ENCODE measurements around the gene VWA8.
"Not testable (repeated sequence)": the region's sequence is repeated elsewhere in the genome, so short reads cannot be mapped to it uniquely, and the experiment has no call there.

The VWA8 gene

DNA sequence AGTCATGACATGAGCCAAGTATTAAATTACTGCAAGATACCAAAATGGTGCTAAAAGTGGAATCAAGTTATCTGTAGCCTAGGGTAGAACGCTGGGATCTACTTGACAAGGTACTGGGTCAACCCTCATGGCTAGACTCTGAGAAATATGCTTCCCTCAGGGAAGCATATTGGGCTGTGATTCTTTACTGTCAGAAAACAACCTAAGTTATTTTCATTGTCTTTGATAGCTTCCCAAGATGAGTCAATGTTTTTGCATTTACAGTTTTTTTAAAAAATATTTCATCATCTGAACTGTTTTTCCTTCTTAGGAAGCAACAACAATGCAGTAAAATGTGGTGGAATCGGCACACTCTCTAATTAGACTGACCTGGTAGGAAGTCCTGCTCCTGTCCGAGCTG lies 285.6 kb downstream of the VWA8 start:
- no peak for DNase-seq

DNA sequence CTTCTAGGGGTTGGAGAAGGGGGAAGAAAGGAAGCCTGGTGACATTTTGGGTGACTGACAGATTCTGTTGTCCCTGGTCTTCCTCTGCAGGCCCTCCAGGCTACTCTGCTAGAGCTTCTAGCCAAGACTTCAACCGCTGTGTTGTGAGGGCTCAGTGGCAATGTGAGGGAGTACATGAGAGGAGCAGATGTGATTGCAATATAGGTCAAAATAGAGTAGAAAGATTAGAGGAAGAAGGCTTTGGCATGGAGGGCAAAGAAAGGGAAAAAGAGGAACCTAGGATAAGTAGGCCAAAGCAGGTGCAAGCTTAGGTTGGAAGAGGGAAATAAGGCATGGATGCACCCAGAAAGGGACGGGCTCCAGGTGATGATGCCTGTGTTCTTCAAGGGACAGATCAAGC lies 286.7 kb downstream of the VWA8 start:
- DNase-seq = no peak

DNA sequence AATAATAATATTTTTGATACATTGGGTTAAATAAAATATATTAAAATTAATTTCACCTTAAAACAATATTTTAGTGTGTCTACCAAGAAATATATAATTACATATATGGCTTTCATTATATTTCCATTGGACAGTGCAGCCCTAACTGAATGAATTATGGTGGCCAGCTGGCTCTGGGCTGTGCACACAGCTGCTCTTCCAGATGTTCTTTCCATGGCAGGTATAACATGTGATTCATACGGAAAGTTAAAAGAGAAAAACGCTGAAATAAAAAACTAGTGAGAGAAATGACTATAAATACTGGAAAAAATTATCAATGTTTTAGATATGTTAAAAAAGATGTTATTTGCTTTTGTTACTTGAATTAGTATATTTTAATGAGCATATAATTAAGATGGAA lies 287.3 kb downstream of the VWA8 start:
- no peak for DNase-seq

DNA sequence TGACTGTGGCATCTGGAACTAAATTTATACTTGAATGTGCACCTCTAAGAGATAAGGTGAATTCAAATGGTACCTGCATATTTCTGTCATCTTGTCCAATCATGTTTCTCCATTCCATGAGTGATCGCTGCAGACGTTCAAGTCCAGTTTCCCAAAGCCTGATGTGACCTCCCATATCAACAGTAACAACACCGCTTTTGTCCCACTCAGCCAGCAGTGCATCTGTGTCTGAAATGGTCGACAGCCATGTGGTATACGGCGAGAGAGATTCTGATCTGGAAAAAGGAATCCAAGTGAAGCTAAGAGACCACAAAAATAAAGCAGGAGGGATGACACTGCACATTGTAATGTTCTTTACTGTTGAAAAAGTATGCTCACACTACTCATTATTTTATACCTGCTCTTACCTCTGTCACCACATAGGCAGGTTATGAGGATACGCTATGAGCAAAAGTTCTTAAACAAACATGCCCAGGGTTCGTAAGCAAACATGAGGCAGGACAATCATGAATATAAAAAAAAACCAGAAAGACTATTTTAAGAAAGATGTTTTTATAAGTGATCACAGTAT lies 290.0 kb downstream of the VWA8 start:
- DNase-seq = no peak

DNA sequence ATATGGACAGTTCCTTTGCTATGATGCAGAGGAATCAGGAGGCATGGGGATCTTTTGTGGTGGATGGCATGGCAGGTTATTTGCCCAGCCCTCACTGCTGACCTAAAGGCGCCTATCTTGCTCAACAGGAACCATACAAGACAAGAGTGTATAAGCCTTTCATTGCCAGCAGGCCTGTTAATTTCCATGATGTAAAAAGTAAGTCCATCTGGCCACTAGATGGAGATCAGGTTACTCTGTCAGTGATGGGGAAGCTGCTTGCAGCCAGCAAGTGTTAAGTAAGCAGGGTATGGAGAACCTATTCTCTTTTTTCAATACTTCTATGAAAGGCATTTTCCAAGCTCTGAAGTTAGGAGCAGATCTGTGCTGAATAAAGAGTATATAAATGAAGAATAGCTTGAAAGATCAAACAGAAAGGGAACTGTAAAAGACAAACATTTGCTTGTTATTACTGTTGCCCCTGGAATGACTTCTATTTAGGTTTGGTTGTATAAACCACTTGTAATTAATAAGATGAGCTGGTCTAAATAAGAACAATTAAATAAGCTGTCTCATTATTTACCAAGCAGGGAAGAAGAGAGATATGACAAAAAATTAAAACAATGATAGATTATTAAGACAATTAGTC lies 292.7 kb downstream of the VWA8 start:
- peak; percentile 80 for DNase-seq

DNA sequence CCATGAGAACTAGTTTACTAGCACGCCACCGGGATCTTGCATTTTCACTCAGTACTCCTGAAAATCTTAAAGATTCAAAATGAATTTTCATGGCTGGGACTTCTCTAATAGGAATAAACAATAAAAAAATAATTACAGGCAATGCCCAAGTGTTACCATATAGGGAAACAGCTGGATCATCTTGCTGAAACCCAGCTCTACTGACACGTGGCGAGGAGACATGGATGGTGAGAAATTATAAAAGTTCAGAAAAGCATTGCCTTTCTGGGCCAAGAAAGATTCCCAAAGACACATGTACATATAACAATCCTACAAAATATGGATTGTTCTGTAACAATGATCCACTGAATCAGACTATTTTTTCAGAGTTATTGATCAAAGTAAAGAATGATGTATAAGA lies 294.3 kb downstream of the VWA8 start:
- no peak for DNase-seq

DNA sequence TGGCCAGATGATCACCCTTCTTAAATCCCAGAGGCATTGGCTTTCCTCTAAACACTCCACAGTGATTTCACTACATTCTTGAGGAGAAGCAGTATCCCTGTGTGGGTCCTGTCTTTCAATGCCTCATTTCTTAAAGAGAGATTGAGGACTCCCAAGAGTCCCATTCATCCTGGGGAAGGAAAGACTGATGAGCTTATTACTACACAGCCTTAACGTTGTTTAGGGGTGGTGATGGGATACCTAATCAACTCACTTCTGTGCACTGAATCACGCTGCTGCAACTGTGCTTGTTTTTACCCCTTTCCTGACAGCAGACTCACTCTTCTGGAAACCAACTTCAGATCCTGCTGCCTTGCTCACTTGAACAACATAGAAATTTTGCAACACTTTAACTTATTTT lies 300.5 kb downstream of the VWA8 start:
- no peak for DNase-seq

DNA sequence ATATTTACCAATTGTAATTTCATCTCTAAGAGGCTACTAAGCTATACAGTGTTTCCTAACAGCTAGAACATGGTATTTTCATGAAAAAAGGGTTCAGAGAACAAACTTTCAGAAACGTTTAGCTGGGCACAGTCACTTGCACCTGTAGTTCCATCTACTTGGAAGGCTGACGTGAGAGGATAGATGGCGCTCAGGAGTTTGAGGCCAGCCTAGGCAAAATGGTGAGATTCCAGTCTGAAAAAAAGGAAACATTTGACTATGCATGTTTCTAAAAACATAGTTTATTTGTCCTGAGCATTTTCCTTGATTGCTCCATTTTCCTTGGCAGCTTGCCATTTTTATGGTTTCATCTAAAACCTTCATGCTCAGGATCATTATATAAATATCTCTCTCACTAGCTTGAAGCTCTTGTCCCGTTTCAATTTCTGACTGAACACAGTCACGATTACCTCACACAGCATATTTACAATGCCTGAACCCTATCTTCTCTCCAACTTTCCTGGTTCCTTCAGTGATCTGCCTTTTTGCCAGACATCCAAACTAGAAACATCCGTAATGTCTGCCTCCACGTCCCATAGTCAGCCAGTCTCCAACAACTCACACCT lies 302.8 kb downstream of the VWA8 start:
- no peak for DNase-seq

DNA sequence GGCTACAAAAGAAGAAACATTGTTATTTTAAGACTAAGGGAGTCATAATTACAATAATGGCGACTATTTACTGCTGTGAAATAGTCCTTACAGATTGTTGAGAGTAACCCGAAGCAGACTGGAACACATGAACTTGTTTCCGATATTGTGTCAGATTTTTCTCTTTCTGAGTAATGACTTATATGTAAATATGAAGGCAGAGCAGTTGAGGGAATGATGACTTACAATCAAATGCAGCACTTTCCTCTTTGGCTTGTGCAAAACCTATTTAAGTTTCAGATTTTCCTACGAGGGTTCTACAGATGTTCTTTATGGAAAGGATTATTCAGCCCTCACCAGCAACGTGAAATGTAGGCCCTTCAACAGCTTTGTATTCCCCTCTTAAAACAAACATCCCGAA lies 304.9 kb downstream of the VWA8 start:
- no peak for DNase-seq

DNA sequence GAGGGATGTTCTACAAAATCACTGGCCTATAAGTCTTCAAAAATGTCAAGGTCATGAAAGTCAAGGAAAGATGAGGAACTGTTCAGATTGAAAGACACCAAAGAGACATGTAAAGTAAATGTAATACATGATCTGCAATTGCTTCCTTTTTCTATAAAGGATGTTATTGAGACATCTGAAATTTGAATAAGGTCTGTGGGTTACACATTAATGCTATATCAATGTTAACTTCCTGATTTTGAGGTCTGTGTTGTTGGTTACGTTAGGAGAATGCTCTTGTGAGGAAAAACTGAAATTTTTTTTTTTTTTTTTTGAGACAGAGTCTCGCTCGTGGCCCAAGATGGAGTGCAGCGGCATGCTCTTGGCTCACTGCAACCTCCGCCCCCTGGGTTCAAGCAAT lies 306.1 kb downstream of the VWA8 start:
- no peak for DNase-seq

DNA sequence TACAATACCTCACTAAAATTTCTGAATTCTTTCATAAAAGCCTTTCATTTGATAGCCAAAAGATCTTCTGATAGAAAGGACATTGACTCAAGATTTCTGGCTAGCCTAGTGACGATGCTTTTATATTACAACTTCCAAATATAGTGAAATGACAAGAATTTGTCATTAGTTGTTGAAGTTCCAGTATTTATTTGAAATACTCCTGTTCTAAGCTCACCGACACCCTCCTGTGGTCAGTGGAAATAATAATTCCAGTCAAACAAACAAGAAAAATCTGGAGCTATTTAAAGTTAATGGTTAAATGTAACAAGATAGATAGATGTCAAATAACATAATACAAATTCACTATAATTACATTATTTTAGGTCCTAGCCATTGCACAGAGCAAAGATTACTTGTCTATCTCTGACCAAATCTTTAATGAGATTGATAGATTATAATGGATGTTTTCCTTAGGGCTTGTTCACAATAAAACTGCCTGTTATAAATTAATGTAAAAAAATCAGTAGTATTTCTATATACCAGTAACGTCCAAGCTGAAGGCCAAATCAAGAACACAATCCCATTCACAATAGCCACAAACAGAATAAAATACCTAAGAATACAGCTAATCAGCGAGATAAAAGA lies 308.1 kb downstream of the VWA8 start:
- DNase-seq = peak; percentile 10

DNA sequence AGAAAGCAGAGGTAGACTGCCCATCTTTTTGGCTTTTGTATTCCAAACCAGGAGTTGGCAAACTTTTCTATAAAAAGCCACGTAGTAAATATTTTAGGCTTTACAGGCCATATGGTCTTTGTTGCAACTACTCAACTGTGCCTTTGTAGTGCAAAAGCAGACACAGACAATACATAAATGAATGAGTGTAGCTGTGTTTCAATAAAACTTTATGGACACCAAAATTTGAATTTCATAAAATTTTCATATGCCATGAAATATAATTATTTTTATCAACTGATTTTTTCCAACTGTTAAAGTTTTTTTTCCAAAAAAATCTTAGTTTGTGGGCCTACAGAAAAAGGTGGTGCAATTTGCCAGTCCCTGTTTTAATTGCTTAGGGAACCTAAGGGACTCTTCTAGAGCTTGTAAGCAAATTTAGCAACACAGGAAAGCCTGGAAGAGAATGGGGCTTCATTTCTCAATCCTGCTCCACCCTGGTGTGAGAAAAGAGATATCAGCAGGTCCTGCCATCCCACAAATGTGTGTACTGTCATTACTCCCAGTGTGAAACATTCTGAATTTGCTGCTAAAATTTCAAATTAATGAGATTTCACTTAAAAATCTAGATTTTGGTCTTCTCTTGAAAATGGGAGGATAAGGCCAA lies 309.4 kb downstream of the VWA8 start:
- no peak for DNase-seq

DNA sequence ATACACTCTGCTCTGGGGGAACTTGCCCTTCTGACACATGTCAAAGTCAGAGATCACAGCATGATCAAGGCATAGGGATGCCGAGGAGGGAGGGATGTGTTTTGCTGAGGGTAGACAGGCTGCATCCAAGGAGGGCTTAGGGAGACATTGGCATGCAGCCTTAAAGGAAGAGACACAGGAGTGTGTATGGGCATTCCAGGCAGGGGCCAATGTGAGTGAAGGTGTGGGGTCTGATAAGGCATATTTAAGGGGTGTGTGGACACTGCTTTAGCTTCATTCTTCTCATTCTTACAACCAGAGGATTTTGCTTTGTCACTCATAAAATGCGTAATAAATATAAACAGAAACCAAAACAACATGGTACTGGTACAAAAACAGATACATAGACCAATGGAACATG lies 310.2 kb downstream of the VWA8 start:
- DNase-seq = no peak

DNA sequence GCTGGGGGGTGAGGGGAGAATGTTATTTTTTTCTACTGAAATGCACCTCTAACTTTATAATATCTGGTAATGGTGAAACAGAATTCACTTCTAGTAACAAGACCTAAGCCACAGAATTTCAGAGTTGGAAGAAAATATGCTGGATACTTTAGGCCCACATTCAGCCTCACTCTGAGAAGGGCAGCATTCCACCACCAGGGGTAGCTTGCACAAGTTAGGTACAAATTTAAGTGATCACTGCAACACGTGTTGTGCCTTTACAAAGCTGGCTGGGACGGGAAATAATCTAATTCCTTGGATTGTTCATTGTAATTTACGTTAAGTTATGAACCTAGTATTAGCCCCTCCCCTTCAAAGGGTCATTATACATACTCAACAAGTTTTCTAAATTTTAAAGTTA lies 311.2 kb downstream of the VWA8 start:
- no peak for DNase-seq

DNA sequence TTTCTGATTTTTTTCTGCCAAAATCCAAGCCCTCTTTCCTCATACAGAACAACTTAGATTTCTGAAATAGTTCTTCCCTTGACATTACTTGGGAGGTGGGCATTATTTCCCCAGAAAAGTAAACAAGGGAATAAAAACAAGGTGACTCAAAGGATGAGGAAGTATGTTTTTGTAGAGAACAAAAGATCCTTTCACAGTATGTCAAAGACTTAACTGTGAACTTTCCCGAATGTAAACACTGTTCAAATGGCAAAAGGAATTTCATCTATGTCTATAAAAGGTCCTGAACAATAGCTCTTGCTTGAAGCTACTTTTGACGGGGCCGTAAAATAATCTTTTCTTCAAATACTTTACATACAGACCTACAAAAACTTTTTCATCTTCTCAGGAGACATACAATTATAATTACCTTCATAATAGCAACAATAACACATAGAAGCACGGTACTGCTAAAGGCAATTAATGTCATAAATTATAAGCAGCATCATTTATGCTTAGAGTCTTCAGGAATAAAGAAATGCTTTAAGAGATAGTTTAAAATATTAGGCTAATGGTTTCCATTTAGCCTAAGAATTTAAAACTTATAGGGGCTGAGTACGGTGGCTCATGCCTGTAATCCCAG lies 312.5 kb downstream of the VWA8 start:
- DNase-seq = no peak

DNA sequence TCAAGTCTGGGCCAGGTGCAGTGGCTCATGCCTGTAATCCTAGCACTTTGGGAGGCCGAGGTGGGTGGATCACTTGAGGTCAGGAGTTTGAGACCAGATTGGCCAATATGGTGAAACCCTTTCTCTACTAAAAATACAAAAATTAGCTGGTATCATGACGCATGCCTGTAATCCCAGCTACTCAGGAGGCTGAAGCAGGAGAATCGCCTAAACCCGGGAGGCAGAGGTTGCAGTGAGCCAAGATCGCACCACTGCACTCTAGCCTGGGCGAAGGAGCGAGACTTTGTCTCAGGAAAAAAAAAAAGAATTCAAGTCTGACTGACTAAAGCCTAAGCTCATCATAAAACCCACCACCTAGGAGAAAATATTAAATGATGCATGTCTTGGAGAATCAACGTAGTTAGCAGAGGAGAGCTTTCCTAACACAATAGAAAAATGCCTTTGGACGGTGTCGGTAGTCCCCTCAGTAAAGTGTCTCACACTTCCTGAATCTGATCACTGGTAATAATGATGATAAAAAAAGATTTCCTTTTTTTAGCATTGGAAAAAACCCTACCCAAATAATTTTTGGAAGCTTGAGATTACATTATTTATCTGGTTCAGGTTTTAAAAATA lies 313.1 kb downstream of the VWA8 start:
- DNase-seq = not testable (repeated sequence)

DNA sequence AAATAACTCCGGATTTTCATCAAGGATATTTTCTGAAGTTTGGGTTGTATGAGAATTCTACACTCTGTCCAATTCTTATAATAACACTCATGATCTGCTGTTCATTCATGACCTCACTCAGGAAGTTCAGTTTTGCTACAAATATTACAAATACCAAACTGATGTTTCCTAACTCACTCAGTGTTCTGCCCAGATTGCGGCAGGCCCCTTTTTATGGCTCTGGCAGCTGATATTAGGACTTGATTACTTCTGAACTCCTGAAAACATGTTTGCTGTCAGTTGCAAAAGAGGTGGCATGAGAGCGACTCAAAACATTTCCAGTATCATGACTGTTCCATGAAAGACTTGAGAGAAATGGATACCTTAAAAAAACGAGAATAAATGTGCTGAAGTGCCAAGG lies 315.6 kb downstream of the VWA8 start:
- no peak for DNase-seq

DNA sequence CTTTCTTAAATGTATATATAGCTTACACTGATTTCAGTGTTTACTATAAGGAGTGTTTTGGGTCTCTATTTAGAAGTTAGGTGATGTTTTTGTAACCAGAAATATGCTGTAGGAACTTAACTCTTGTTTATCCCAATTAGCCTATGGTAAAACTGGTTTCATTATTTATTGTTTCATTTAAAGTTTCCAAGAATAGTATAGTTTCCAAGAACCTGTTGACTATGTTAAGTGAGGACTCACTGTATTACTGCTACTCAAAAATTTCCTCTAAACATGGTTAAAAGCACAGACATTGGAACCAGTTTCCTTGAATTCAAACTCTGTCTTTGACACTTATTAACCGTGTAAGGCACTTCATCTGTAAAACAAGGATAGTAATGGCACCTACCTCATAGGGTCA lies 316.2 kb downstream of the VWA8 start:
- no peak for DNase-seq

DNA sequence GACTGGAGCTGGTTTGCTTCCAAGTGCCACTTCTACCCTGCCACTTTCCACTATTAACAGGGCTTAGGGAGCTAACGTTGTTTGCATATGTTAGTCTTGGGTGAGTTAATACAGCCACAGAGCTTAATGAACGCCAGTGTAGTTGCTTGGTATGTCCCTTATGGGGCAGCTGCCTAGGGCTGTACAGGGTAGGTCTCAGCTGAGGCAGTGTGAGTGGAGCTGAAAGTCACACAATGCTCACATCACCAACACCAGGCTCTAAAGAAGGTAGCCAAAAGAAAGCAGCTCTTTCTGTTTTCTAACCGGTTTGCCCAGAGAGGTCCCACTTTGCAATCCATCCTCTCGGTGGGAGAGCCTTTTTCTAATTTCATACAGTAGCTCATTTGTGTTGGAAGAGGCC lies 317.4 kb downstream of the VWA8 start:
- no peak for DNase-seq

DNA sequence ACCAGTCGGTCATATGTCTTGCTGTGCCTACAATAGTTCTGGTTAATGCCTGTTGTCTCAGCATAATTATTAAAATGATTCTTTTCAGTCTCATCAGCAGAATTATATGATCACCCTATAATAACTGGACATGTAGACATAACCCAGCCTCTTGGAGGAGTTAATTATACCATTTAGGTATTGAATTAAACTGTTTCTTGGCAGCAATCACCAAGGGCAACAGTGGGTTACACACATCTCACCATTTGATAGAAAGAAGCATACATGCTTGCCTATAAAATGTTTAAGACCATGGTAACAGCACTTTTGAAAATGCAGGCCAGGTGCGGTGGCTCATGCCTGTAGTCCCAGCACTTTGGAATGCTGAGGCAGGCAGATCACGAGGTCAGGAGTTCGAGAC lies 318.9 kb downstream of the VWA8 start:
- DNase-seq = no peak

DNA sequence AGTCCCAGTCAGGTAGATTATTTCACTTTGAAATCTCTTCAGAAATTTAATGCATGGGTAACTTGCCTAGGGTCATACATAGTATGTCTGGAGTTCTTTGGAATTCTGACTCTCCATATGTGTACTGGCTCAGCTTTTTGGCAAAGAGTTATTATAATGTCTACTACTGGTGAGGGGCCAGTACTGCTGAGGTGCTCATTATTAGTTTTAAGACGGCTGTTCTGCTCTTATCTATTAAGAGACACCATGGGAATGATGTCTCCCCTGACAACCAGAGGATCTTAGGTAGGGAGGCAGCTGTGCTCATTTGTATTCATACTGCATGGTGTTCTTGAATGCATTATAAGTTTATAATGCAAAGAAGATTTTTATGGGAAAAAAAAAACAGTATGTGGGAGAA lies 319.5 kb downstream of the VWA8 start:
- no peak for DNase-seq

DNA sequence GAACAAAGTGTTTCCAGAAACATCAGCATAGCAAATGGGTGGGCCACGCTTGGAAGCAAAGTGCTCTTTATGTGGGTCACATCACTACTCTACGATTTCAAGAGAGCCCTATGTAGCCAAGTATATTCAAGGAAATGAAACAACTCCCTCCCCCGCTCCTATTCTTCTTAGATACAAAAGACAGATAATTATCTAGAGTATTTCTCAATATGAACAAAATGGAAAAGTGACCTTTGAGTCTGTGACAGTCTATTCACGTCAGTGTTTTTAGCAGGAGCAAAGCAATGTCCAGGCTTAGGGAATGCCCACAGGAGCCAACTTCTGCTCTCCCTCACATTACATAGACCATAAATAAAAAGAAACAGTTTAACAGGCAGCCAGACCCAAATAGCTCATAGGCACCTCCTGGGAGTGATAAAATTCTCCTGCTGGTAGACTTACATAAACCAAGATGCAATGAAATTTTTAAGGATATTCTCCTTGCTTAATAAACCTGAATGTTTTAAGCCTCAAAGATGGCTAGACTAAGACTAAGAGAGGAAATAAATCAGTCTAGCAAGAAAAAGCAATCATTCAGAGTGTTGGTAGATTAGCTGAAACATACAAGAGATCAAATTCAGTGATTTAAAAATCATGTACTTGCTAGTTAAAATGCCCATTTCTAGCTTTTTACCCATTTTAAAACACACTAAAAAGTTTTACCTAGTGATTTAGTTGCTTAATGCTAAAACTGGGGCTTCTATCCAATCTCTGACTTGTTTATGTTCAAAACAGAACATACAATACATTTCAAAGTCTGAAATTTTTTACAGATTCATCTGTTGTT lies 320.7 kb downstream of the VWA8 start:
- DNase-seq = no peak

Data from DMS79 treated with DMSO at 0.1 percent for 48 hours (cell line).